CD14-positive monocyte (primary cell): Measurements from ENCODE around the gene STAT5A. TPM values are rescaled to one million over a fixed set of nuclear protein-coding genes. Genes with fewer than 3 reads are reported as not detected.
"Not testable (repeated sequence)": the region's sequence is repeated elsewhere in the genome, so short reads cannot be mapped to it uniquely, and the experiment has no call there.

Experiments used
- DNase-seq, 3 donors: peaks; one replicate each; pipeline ENCODE4 v3.0.0-alpha.2; 2011 to 2022
- H2AFZ ChIP-seq: 2 replicates; pipeline ENCODE4 v1.6.0; 2012; ENCODE audit warnings: mild to moderate bottlenecking, low read depth, low read length, inconsistent platforms; ENCODE audit not compliant: insufficient read depth, poor library complexity, severe bottlenecking
- H3K27ac ChIP-seq, 2 donors: 1 replicate in 1 of 2; 2 replicates in 1 of 2; pipeline ENCODE4 v1.5.1; 2012 to 2013; ENCODE audit warnings: low read length in 2 of 2, control low read depth in 1 of 2, inconsistent platforms in 1 of 2, low read depth in 1 of 2, mild to moderate bottlenecking in 1 of 2
- H3K27me3 ChIP-seq, 2 donors: one replicate each; pipeline versions ENCODE4 v1.6.0 to v1.6.1; 2011 to 2013; ENCODE audit warnings: low read length in 2 of 2; ENCODE audit not compliant: control insufficient read depth in 2 of 2, insufficient read depth in 2 of 2
- H3K36me3 ChIP-seq, 2 donors: replicated peaks in 1 of 2; 1 replicate in 1 of 2; 2 replicates in 1 of 2; pipeline versions ENCODE4 v1.5.1 to v1.6.1; 2012 to 2013; ENCODE audit warnings: low read length in 2 of 2, control low read depth in 1 of 2, inconsistent platforms in 1 of 2, mild to moderate bottlenecking in 1 of 2; ENCODE audit not compliant: insufficient read depth in 2 of 2, control insufficient read depth in 1 of 2
- H3K4me1 ChIP-seq, 2 donors: 1 replicate in 1 of 2; 2 replicates in 1 of 2; pipeline versions ENCODE4 v1.5.1 to v1.6.1; 2012 to 2013; ENCODE audit warnings: low read length in 2 of 2, control low read depth in 1 of 2, inconsistent platforms in 1 of 2, mild to moderate bottlenecking in 1 of 2, moderate library complexity in 1 of 2; ENCODE audit not compliant: insufficient read depth in 2 of 2, control insufficient read depth in 1 of 2
- H3K4me2 ChIP-seq: replicated peaks from 2 replicates; pipeline ENCODE3; 2012; ENCODE audit warnings: low read length, moderate library complexity, mild to moderate bottlenecking; ENCODE audit not compliant: poor library complexity, severe bottlenecking; ENCODE audit errors: extremely low read depth
- H3K4me3 ChIP-seq, 3 experiments: fragments of 200-600 bp in 1 of 3; sonication (generic) in 1 of 3; replicated peaks in 1 of 3; 1 replicate in 2 of 3; 2 replicates in 1 of 3; pipeline ENCODE4 v1.5.1; 2011 to 2013; ENCODE audit warnings: low read length in 3 of 3, mild to moderate bottlenecking in 3 of 3, control low read depth in 2 of 3, low read depth in 2 of 3, inconsistent platforms in 1 of 3, moderate library complexity in 1 of 3
- H3K79me2 ChIP-seq: 2 replicates; pipeline ENCODE4 v1.6.0; 2012; ENCODE audit warnings: mild to moderate bottlenecking, control low read depth, inconsistent platforms, low read length, moderate library complexity; ENCODE audit not compliant: insufficient read depth
- H3K9ac ChIP-seq: 2 replicates; pipeline ENCODE4 v1.6.0; 2017; ENCODE audit warnings: low read length, mild to moderate bottlenecking; ENCODE audit not compliant: insufficient read depth, poor library complexity, severe bottlenecking
- H3K9me3 ChIP-seq, 2 donors: replicated peaks in 1 of 2; 1 replicate in 1 of 2; 2 replicates in 1 of 2; pipeline versions ENCODE4 v1.5.1 to v1.6.1; 2012 to 2013; ENCODE audit warnings: low read length in 2 of 2, control low read depth in 1 of 2; ENCODE audit not compliant: control insufficient read depth in 1 of 2, insufficient read depth in 1 of 2
- H4K20me1 ChIP-seq: 2 replicates; pipeline ENCODE4 v1.6.0; 2012; ENCODE audit warnings: mild to moderate bottlenecking, low read length, control low read depth, moderate library complexity; ENCODE audit not compliant: insufficient read depth
- H3K27ac Mint-ChIP-seq, 7 donors: one replicate each; pipeline ENCODE4 v1.8.0; 2020; ENCODE audit warnings: mild to moderate bottlenecking in 7 of 7, mixed read lengths in 7 of 7, moderate library complexity in 6 of 7, inconsistent platforms in 2 of 7
- H3K27me3 Mint-ChIP-seq, 3 donors: one replicate each; pipeline ENCODE4 v1.8.0; 2021 to 2022; ENCODE audit warnings: low read depth in 3 of 3, mild to moderate bottlenecking in 3 of 3, mixed read lengths in 3 of 3, moderate library complexity in 3 of 3, inconsistent platforms in 1 of 3
- H3K36me3 Mint-ChIP-seq, 2 donors: one replicate each; pipeline ENCODE4 v1.8.0; 2020; ENCODE audit warnings: mixed read lengths in 2 of 2, inconsistent platforms in 1 of 2, mild to moderate bottlenecking in 1 of 2
- H3K4me1 Mint-ChIP-seq: one replicate; pipeline ENCODE4 v1.8.0; 2020; ENCODE audit warnings: mild to moderate bottlenecking, mixed read lengths
- H3K4me3 Mint-ChIP-seq, 2 donors: one replicate each; pipeline ENCODE4 v1.8.0; 2020; ENCODE audit warnings: mild to moderate bottlenecking in 2 of 2, mixed read lengths in 2 of 2, moderate library complexity in 1 of 2
- H3K9me3 Mint-ChIP-seq, 7 donors: one replicate each; pipeline ENCODE4 v1.8.0; 2020 to 2022; ENCODE audit warnings: mixed read lengths in 7 of 7, mild to moderate bottlenecking in 6 of 7, moderate library complexity in 6 of 7, inconsistent platforms in 2 of 7
- CTCF ChIP-seq: fragments of 200-600 bp; IDR thresholded peaks from one replicate; pipeline ENCODE4 v1.8.0; 2022; ENCODE audit warnings: antibody characterized with exemption, mild to moderate bottlenecking
- WGBS: methylation state at CpG from one replicate; pipeline ENCODE4 v1.1.5; 2013; ENCODE audit warnings: missing lambda C conversion rate; ENCODE audit not compliant: insufficient coverage; 5-methylcytosine and 5-hydroxymethylcytosine counted together
- intact Hi-C, 2 donors: fragments of 100-400 bp; cut with micrococcal nuclease; formaldehyde crosslinking; loops; one replicate each; pipeline versions ENCODE4 v1.15.0 to v1.15.1; 2023
- polyA plus RNA-seq, 3 donors: library from polyadenylated mRNA; depleted of rRNA in 1 of 3; unstranded in 2 of 3; stranded (reverse) in 1 of 3; fragments of 300-500 nt in 2 of 3; fragments of >200 nt in 1 of 3; fragmentation: Illumina TruSeq in 2 of 3; gene quantifications; 1 replicate in 2 of 3; 2 replicates in 1 of 3; pipeline ENCODE4 v1.2.3, GENCODE V29; 2012 to 2021

The STAT5A gene
- polyA plus RNA-seq, 3 donors = 30.5 to 91.1 (median 49.8) TPM

GRCh38 chr17:42299361-42299760 is 11.1 kb downstream of the STAT5A start:
- H3K27me3 Mint-ChIP-seq, H3K27ac ChIP-seq, DNase-seq, H3K27me3 ChIP-seq, H3K4me2 ChIP-seq, intact Hi-C loops, H2AFZ ChIP-seq, H3K9me3 ChIP-seq, H3K4me3 Mint-ChIP-seq, H3K4me1 ChIP-seq, H3K9me3 Mint-ChIP-seq, H3K4me3 ChIP-seq, H3K4me1 Mint-ChIP-seq, H3K27ac Mint-ChIP-seq, H3K9ac ChIP-seq: not testable (repeated sequence)
- peaks cover 79 to 94% of the 10 kb centered on the region in 2 donors for H3K36me3 Mint-ChIP-seq
- Histone ChIP-seq H3K79me2 (peaks cover 13% of the 10 kb centered on the region), H3K36me3 (peaks cover 76 to 82% of the 10 kb centered on the region in 2 donors), H4K20me1 (peaks cover 76% of the 10 kb centered on the region)
- WGBS = no CpG with 5 or more reads among the region's 10 CpGs

- peaks cover 79 to 82% of the 10 kb centered on the region in 2 donors for H3K36me3 ChIP-seq
- H3K36me3 Mint-ChIP-seq = peaks cover 82 to 94% of the 10 kb centered on the region in 2 donors
Observed at GRCh38 chr17:42299913-42300312, 11.6 kb downstream of the STAT5A start.

GRCh38 chr17:42301022-42301421 is 12.7 kb downstream of the STAT5A start:
- Histone ChIP-seq H3K9me3 (no peaks in the 10 kb centered on the region), H2AFZ (no peak overlapping the region), H4K20me1 (peaks cover 72% of the 10 kb centered on the region), H3K27ac (no peak overlapping the region), H3K4me2 (no peak overlapping the region), H3K27me3 (no peaks in the 10 kb centered on the region), H3K4me1 (no peaks in the 10 kb centered on the region), H3K9ac (no peak overlapping the region), H3K36me3 (peaks cover 76 to 81% of the 10 kb centered on the region in 2 donors), H3K4me3 (no peak overlapping the region), H3K79me2 (no peaks in the 10 kb centered on the region)
- peaks cover 77 to 93% of the 10 kb centered on the region in 2 donors for H3K36me3 Mint-ChIP-seq
- DNase-seq = no peak
- H3K4me1 Mint-ChIP-seq = no peaks in the 10 kb centered on the region
- peaks cover 2 to 3% (median 3%) of the 10 kb centered on the region in 3 donors for H3K27me3 Mint-ChIP-seq
- intact Hi-C loops = no loop called here
- no peak overlapping the region for H3K4me3 Mint-ChIP-seq
- WGBS = 95% methylated on average over 8 of the region's 9 CpGs
- no peaks in the 10 kb centered on the region for H3K9me3 Mint-ChIP-seq
- no peak for TF ChIP-seq CTCF
- H3K27ac Mint-ChIP-seq = peak overlapping the region in 1 of 7 donors; percentile 48

More at GRCh38 chr17:42299913-42300312, 11.6 kb downstream of the STAT5A start:
- H3K79me2 ChIP-seq, H3K9me3 ChIP-seq, H3K27me3 ChIP-seq, H3K9ac ChIP-seq, H3K27ac Mint-ChIP-seq, intact Hi-C loops, H2AFZ ChIP-seq, H3K27ac ChIP-seq, H3K4me3 ChIP-seq, H3K4me3 Mint-ChIP-seq, H3K4me1 Mint-ChIP-seq, H3K4me1 ChIP-seq, DNase-seq, H3K9me3 Mint-ChIP-seq, H3K27me3 Mint-ChIP-seq, H3K4me2 ChIP-seq: not testable (repeated sequence)
- no CpG with 5 or more reads among the region's 17 CpGs for WGBS
- peaks cover 76% of the 10 kb centered on the region for H4K20me1 ChIP-seq
